ENCODE measurements around the gene ATP5MK.

Gene ATP5MK

DNA sequence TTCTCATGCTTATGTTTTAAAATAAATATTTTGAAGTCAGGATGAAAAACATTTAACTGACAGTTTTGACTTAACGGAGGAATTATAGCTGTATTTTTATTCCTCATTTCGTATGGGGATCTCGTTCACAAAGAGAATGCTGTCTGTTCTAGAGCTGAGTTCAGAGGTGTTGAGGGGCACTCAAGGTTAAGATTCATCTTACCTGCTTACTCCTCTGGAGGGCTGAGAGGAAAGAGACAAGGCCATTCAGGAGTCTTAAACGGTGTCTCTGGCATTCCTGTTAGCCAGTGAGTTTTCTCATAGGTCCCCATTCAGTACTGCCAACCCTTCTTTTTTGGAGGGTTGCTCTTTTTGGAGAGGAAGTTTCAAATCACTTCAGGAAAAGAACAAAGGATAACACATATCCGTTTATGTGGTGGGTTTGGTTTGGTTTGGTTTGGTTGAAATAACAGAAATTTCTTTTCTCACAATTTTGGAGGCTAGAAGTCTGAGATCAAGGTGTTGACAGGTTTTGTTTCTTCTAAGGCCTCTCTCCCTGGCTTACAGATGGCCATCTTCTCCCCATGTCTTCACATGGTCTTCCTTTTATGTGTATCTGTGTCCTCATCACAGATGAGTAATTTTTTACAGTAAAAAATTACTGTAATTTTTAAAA, 32.8 kb upstream of the ATP5MK start:
- H3K9me3 ChIP-seq (ENCODE audit: insufficient read depth, low read length), result no peaks in the 10 kb centered on the region
- no peak overlapping the region for H3K4me2 ChIP-seq (ENCODE audit: low read length)
- no peaks in the 10 kb centered on the region for H3K4me1 ChIP-seq (ENCODE audit: low read length)
- H2AFZ ChIP-seq (ENCODE audit: low read depth, low read length), result no peak overlapping the region
- H4K20me1 ChIP-seq (ENCODE audit: insufficient read depth, low read length), result no peaks in the 10 kb centered on the region
- H3K27ac ChIP-seq (ENCODE audit: low read length), result no peak overlapping the region
- TF ChIP-seq, protein P1, sequence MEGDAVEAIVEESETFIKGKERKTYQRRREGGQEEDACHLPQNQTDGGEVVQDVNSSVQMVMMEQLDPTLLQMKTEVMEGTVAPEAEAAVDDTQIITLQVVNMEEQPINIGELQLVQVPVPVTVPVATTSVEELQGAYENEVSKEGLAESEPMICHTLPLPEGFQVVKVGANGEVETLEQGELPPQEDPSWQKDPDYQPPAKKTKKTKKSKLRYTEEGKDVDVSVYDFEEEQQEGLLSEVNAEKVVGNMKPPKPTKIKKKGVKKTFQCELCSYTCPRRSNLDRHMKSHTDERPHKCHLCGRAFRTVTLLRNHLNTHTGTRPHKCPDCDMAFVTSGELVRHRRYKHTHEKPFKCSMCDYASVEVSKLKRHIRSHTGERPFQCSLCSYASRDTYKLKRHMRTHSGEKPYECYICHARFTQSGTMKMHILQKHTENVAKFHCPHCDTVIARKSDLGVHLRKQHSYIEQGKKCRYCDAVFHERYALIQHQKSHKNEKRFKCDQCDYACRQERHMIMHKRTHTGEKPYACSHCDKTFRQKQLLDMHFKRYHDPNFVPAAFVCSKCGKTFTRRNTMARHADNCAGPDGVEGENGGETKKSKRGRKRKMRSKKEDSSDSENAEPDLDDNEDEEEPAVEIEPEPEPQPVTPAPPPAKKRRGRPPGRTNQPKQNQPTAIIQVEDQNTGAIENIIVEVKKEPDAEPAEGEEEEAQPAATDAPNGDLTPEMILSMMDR (IDR thresholded peaks at IDR 0.05; ENCODE audit: low read depth, low read length), result no peak
- no peak for TF ChIP-seq EZH2phosphoT487 (IDR thresholded peaks at IDR 0.05; ENCODE audit: low read depth)
- no peaks in the 10 kb centered on the region for H3K79me2 ChIP-seq (ENCODE audit: low read length)
- no peaks in the 10 kb centered on the region for H3K27me3 ChIP-seq (ENCODE audit: low read depth, low read length)
- no peak overlapping the region for H3K4me3 ChIP-seq (ENCODE audit: low read length)
- H3K36me3 ChIP-seq (replicated peaks; ENCODE audit: low read depth, low read length), result peaks cover 34% of the 10 kb centered on the region
- no peak overlapping the region for H3K9ac ChIP-seq (ENCODE audit: low read length)

DNA sequence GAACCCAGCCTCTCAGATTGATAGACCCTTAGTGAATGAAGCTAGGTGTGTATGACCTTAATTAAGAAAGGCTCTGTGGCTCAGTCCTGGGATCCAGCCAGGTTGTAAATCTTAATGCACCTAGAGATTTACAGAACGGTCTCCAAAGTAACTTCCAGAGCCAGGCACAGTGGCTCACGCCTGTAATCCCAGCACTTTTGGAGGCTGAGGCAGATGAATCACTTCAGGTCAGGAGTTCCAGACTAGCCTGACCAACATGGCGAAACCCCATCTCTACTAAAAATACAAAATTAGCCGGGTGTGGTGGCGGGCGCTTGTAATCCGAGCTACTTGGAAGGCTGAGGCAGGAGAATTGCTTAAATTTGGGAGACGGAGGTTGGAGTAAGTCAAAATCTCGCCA, 31.6 kb upstream of the ATP5MK start:
- Histone ChIP-seq H3K27ac (ENCODE audit: low read length) (no peak overlapping the region), H3K27me3 (ENCODE audit: low read depth, low read length) (no peaks in the 10 kb centered on the region), H2AFZ (ENCODE audit: low read depth, low read length) (no peak overlapping the region), H3K4me1 (ENCODE audit: low read length) (no peaks in the 10 kb centered on the region), H3K4me3 (ENCODE audit: low read length) (no peak overlapping the region), H3K36me3 (replicated peaks; ENCODE audit: low read depth, low read length) (peaks cover 42% of the 10 kb centered on the region), H3K4me2 (ENCODE audit: low read length) (no peak overlapping the region), H3K79me2 (ENCODE audit: low read length) (no peaks in the 10 kb centered on the region), H3K9ac (ENCODE audit: low read length) (no peak overlapping the region), H4K20me1 (ENCODE audit: insufficient read depth, low read length) (no peaks in the 10 kb centered on the region), H3K9me3 (ENCODE audit: insufficient read depth, low read length) (no peaks in the 10 kb centered on the region)
- TF ChIP-seq, protein P1 (IDR thresholded peaks at IDR 0.05; ENCODE audit: low read depth, low read length), result no peak
- no peak for TF ChIP-seq EZH2phosphoT487 (IDR thresholded peaks at IDR 0.05; ENCODE audit: low read depth)

DNA sequence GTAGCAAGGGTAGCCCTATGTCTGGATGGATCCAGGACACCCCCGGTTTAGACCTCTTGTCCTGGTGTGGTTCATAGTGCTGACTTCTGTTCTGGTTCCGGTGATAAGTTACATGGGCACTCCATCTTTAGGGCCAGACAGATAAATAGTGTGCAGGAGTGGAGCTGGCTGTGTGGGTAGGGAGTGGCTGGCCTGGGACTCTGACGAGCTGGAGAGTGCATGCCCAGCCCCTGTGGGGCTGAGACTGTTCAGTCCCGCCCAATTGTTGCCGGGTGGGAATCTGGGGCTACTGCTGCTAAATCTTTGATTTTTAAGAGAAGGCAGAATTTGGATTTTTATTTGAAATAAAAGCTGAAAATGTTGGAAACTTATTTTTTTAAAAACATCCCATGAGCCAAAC, 27.5 kb upstream of the ATP5MK start:
- Histone ChIP-seq H3K36me3 (replicated peaks; ENCODE audit: low read depth, low read length) (peaks cover 35% of the 10 kb centered on the region), H3K4me1 (ENCODE audit: low read length) (no peaks in the 10 kb centered on the region)
- TF ChIP-seq EZH2phosphoT487 (IDR thresholded peaks at IDR 0.05; ENCODE audit: low read depth), result no peak
- TF ChIP-seq, protein P1 (IDR thresholded peaks at IDR 0.05; ENCODE audit: low read depth, low read length), result no peak

GRCh38 chr10:103419101-103419500, 22.8 kb upstream of the ATP5MK start:
- peaks cover 54% of the 10 kb centered on the region for H3K36me3 ChIP-seq (replicated peaks; ENCODE audit: low read depth, low read length)

More for the DNA sequence above, 27.5 kb upstream of the ATP5MK start:
- no peak overlapping the region for H3K4me2 ChIP-seq (ENCODE audit: low read length)
- H3K27ac ChIP-seq (ENCODE audit: low read length), result no peak overlapping the region
- no peak overlapping the region for H2AFZ ChIP-seq (ENCODE audit: low read depth, low read length)
- H3K9me3 ChIP-seq (ENCODE audit: insufficient read depth, low read length), result no peaks in the 10 kb centered on the region
- H3K9ac ChIP-seq (ENCODE audit: low read length), result no peak overlapping the region
- H4K20me1 ChIP-seq (ENCODE audit: insufficient read depth, low read length), result no peaks in the 10 kb centered on the region
- H3K4me3 ChIP-seq (ENCODE audit: low read length), result no peak overlapping the region
- H3K27me3 ChIP-seq (ENCODE audit: low read depth, low read length), result no peaks in the 10 kb centered on the region
- H3K79me2 ChIP-seq (ENCODE audit: low read length), result no peaks in the 10 kb centered on the region

More at GRCh38 chr10:103419101-103419500, 22.8 kb upstream of the ATP5MK start:
- no peaks in the 10 kb centered on the region for H3K79me2 ChIP-seq (ENCODE audit: low read length)
- no peak overlapping the region for H3K4me3 ChIP-seq (ENCODE audit: low read length)
- no peaks in the 10 kb centered on the region for H3K9me3 ChIP-seq (ENCODE audit: insufficient read depth, low read length)
- no peaks in the 10 kb centered on the region for H4K20me1 ChIP-seq (ENCODE audit: insufficient read depth, low read length)
- no peaks in the 10 kb centered on the region for H3K27me3 ChIP-seq (ENCODE audit: low read depth, low read length)
- no peak overlapping the region for H3K9ac ChIP-seq (ENCODE audit: low read length)
- H2AFZ ChIP-seq (ENCODE audit: low read depth, low read length), result no peak overlapping the region
- no peak overlapping the region for H3K27ac ChIP-seq (ENCODE audit: low read length)
- TF ChIP-seq, protein P1 (IDR thresholded peaks at IDR 0.05; ENCODE audit: low read depth, low read length), result no peak
- TF ChIP-seq EZH2phosphoT487 (IDR thresholded peaks at IDR 0.05; ENCODE audit: low read depth), result no peak
- no peak overlapping the region for H3K4me2 ChIP-seq (ENCODE audit: low read length)
- H3K4me1 ChIP-seq (ENCODE audit: low read length), result no peaks in the 10 kb centered on the region
